ENCODE data around the gene STX2.
A peak's percentile ranks its signal among the peaks of the same experiment; 100 is the strongest.
"Not testable (repeated sequence)": the region's sequence is repeated elsewhere in the genome, so short reads cannot be mapped to it uniquely, and the experiment has no call there.

The STX2 gene

GRCh38 chr12:130850418-130851021 is 11.5 kb upstream of the STX2 start:
- no peak overlapping the region for H3K4me3 ChIP-seq (ENCODE audit: low read depth, low read length)
- TF ChIP-seq CTCF (conservative IDR thresholded peaks at IDR 0.05; ENCODE audit: low read depth, low read length), result no peak
- DNase-seq (ENCODE audit: low read depth), result no peak

- no peak overlapping the region for H3K4me3 ChIP-seq (ENCODE audit: low read depth, low read length)
- no peak for TF ChIP-seq CTCF (conservative IDR thresholded peaks at IDR 0.05; ENCODE audit: low read depth, low read length)
- no peak for DNase-seq (ENCODE audit: low read depth)
Measured at GRCh38 chr12:130849561-130850417, 10.7 kb upstream of the STX2 start.

- not testable (repeated sequence) for DNase-seq (ENCODE audit: low read depth)
Measured at GRCh38 chr12:130848785-130849305, 9.8 kb upstream of the STX2 start.

GRCh38 chr12:130848105-130848504 is 9.1 kb upstream of the STX2 start:
- DNase-seq (ENCODE audit: low read depth); H3K4me3 ChIP-seq (ENCODE audit: low read depth, low read length): not testable (repeated sequence)

More at GRCh38 chr12:130848785-130849305, 9.8 kb upstream of the STX2 start:
- H3K4me3 ChIP-seq (ENCODE audit: low read depth, low read length), result not testable (repeated sequence)

- DNase-seq (ENCODE audit: low read depth), result peak; percentile 56
- no peak overlapping the region for H3K4me3 ChIP-seq (ENCODE audit: low read depth, low read length)
- TF ChIP-seq CTCF (conservative IDR thresholded peaks at IDR 0.05; ENCODE audit: low read depth, low read length), result no peak
Measured at GRCh38 chr12:130847112-130847511, 8.1 kb upstream of the STX2 start.

GRCh38 chr12:130846369-130846768 is 7.3 kb upstream of the STX2 start:
- DNase-seq (ENCODE audit: low read depth), result peak; percentile 28
- TF ChIP-seq CTCF (conservative IDR thresholded peaks at IDR 0.05; ENCODE audit: low read depth, low read length), result no peak
- no peak overlapping the region for H3K4me3 ChIP-seq (ENCODE audit: low read depth, low read length)

- TF ChIP-seq CTCF (conservative IDR thresholded peaks at IDR 0.05; ENCODE audit: low read depth, low read length), result no peak
- H3K4me3 ChIP-seq (ENCODE audit: low read depth, low read length), result peak overlapping the region; percentile 53
- DNase-seq (ENCODE audit: low read depth), result no peak
Measured at GRCh38 chr12:130839770-130840404, 837 bp upstream of the STX2 start.
